Non-pigmented ciliary epithelial cell (primary cell): Measurements from ENCODE around the gene IFNAR1.
"Not testable (repeated sequence)": the region's sequence is repeated elsewhere in the genome, so short reads cannot be mapped to it uniquely, and the experiment has no call there.

ENCODE experiments used
- DNase-seq: peaks from one replicate; pipeline ENCODE4 v3.0.0-alpha.2; 2010; ENCODE audit warnings: low read depth

Gene IFNAR1

DNA sequence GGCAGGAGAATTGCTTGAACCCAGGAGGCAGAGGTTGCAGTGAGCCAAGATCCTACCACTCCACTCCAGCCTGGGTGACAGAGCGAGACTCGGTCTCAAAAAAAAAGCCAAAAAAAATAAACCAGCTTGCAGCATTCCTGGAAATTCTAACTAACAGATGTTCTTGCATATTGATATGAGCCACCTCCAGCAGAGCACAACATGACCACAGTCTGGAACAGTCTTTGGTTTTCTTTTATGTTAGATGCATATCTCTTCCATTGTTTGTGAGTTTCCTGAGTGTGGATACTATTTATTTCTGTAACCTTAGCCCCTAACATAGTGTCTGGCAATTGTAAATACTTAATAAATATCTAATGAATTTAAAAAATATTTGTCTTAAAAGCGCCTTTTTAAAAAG, 23.9 kb downstream of the IFNAR1 start:
- DNase-seq: no peak

DNA sequence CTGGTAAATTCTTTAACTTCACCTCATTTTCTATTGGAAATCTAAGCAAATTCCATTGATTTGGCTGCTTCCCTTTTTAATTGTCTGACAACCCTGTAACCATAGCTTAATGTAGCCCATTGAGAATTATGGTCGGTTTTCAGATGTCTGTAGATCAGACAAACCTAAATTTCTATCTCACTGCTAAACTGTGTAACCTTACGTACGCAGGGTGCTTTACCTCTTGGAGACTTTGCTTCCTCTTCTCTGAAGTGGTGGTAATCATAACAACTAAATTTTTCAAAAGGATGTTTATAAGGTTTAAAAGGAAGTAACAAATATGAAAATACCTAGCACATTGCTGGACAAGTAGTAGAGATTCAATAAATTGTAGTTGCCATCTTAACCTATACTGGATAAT, 25.9 kb downstream of the IFNAR1 start:
- no peak for DNase-seq

DNA sequence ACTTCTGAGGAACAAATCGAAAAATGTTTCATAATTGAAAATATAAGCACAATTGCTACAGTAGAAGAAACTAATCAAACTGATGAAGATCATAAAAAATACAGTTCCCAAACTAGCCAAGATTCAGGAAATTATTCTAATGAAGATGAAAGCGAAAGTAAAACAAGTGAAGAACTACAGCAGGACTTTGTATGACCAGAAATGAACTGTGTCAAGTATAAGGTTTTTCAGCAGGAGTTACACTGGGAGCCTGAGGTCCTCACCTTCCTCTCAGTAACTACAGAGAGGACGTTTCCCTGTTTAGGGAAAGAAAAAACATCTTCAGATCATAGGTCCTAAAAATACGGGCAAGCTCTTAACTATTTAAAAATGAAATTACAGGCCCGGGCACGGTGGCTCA, 30.6 kb downstream of the IFNAR1 start:
- no peak for DNase-seq

DNA sequence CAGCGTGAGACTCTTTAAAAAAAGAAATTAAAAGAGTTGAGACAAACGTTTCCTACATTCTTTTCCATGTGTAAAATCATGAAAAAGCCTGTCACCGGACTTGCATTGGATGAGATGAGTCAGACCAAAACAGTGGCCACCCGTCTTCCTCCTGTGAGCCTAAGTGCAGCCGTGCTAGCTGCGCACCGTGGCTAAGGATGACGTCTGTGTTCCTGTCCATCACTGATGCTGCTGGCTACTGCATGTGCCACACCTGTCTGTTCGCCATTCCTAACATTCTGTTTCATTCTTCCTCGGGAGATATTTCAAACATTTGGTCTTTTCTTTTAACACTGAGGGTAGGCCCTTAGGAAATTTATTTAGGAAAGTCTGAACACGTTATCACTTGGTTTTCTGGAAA, 31.2 kb downstream of the IFNAR1 start:
- no peak for DNase-seq

DNA sequence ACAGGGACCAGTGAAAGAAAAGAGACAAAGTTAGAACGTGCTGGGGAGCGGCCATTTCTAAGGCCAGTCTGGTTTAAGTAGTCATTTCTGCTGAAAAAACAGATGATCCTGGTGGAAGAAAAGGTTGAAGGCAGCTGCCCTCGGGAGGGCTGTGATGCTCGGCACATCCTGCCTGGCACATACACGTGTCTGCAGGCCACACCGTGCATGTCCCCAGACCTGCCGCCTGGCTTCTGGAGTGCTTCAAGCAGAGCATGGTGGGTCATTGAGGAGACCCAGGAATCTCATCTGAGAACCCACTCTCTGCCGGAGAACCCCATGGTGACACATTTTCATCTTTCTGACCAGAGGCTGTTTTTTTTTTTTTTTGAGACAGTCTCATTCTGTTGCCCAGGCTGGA, 32.4 kb downstream of the IFNAR1 start:
- DNase-seq: no peak

DNA sequence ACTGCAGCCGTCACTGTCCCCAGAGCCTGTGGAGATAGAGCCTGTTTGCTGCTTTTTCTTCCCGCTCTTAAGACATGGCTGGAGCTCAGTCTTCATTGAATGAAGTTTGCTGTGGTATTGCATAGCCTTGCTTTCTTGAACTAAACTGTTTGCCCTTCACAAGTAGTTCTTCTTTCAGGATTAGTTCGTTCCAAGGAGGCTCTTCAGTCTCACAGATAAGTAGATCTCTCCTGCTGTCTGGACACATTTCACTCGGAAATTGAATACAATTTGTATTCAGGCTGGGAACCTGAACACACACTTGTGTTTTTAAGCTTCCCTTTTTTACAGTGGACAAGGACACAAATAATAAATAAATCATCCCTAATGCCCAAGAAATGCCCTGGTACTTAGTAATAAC, 34.7 kb downstream of the IFNAR1 start:
- no peak for DNase-seq

DNA sequence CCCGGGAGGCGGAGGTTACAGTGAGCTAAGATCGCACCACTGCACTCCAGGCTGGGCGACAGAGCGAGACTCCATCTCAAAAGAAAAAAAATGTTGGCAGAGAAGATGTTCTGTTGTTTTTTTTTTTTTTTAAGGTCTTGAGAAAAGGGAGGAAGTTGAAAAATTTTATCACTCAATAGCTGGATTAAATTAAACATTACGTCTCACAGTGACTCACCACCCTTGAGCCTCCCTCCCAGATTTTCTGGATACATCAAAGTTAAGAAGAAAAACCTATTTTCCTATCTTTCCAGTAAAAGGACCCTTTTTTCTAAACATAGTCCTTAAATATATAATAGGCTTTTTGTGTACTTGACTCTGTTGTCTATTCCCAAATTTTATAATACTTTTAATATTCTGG, 35.5 kb downstream of the IFNAR1 start:
- no peak for DNase-seq

DNA sequence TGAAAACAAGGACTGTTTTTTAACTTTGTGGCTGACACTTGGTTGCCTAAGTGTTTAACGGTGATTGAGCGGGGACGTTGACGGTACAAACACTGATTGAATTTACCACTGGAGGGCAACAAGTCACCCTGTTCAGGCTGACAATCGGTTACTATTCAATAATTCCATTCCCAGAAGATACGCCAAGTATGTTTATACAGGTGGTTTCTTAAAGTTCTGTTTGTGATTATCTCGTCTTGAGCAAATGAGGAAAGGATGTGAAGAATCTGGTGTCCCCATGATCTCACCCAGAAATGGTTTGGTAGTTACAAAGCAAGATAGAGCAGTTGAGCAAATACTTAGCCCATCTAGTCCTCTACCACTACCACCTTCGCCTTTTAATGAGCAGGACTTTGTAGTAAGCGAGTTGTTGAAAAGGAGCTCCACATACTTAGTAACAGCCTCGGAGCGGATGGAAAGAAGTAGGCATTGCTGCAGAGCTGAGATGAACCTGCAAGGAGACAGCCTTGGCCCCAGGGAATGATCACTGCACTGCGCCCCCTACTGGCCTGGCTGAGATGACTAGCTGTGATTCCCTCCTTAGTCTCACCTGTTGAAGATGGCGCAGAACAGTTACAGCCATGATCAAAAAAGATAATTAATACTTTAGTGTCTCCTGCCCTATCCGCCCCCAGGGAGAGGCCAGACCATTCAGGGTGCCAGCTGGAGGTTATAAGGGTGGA, 36.3 kb downstream of the IFNAR1 start:
- peak; percentile 74 for DNase-seq

DNA sequence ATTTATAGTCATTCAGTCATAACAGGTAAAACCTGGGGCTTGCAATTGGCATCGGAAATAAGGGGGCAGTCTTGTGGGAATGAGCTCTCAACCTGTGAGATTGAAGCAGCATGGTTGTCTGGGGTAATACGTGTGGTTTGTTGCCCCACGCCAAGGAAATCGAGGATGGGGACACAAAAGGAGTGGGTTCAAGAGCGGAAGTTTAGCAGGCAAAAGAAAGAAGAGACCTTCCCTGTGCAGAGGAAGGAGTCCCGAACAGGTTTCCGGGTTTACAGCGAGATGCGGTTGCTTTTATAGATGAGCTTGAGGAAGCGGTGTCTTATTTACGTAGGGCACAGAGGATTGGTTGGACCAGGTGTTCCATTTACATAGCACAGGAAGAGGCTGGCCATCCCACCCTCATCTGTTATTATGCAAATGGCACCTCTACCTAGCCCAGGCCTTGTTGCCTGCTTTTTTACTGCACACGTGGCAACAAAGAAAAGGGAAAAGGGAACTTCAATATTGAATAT, 37.3 kb downstream of the IFNAR1 start:
- DNase-seq: no peak

DNA sequence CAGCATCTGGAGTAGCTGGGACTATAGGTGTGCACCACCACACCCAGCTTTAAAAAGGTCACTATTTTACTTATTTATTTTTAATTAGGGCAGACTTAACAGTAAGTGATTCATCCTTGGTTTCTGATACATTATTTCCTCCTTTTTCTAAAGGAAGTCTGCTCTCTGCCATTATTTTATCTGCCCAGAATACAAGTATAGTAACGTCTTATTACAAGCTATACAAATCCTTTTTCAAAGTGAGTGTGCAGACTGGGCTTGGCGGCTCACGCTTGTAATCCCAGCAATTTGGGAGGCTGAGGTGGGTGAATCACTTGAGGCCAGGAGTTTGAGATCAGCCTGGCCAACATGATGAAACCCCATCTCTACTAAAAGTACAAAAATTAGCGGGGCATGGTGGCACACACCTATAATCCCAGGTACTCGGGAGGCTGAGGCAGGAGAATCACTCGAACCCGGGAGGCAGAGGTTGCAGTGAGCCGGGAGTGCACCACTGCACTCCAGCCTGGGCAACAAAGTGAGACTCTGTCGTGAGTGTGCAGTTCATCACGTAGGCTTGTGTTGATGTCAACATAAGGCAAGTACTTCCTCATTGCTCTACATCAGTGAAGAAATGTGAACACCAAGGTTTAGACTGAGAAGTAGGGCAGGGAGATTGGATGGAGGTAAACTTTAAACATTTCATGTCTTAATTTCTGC, 39.3 kb downstream of the IFNAR1 start:
- DNase-seq: not testable (repeated sequence)

DNA sequence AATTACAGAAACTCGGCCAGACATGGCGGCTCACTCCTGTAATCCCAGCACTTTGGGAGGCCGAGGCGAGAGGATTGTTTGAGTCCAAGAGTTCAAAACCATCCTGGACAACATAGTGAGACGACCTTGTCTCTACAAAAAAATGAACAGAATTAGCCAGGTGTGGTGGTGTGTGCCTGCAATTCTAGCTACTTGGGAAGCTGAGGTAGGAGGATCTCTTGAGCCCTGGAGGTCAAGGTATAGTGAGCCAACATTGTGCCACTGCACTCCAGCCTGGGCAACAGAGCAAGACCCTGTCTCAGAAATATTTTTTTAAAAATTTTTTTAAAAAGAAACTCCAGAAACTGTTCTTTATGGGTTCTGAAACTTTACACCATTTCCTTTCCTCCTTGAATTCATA, 40.1 kb downstream of the IFNAR1 start:
- no peak for DNase-seq

DNA sequence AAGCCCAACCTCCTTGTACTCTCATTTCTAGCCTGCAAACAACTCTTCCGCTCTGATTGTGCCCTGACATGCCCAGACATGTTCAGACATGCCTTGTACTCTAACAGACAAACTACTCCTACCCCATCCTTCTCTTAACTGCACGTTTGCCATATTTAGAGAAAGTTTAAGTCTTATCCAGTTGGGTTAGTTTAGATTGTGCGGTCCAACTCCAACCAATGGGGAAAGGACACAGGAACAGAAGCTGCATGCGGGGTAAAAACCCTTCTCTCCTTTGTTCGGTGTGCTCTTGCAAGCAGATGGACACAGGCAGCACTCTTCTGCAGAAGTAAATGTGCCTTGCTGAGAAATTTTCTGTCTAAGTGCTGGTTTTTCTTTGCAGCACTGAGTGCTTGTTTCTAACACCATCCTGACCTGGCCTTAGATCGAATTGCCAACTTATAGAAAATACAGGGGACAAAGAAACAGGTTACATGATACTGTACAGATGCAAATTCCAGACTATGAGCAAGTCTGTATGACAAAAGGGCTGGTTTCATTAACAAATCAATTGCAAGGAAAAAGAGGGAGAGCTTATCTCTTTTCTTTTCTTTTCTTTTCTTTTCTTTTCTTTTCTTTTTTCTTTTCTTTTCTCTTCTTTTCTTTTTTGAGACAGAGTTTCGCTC, 42.7 kb downstream of the IFNAR1 start:
- DNase-seq: no peak

DNA sequence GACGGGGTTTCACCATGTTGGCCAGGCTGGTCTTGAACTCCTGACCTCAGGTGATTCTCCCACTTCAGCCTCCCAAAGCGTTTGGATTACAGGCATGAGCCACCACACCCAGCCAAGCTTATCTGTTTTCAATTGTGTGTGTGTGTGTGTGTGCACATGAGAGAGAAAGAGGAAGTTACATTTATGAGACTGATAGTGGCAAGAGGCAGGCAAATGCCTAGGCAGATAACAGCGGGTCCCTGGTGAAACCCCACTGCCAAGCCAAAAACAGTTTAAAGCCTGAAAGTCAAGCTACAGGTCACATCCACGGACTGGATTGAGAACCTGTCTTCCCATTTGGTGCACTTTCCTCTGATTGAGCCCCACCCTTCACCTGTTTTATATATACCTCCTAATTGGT, 43.4 kb downstream of the IFNAR1 start:
- DNase-seq: no peak

DNA sequence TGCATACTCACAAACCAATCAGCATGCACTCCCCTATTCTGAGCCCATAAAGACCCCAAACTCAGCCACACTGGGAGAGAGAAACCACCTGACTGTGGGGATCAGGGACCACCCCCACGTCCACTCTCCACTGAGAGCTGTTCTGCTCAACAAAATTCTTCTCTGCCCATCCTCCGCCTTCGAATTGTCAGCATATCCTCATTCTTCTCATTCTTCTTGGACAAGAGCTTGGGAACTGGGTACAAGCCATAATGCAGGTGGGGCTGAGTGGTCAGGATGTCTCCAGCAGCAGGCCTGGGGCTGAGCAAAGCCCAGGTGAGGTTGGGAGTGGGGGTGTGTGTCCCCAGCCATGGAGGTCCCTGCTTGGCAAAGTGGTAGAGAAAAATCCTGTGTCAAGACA, 43.8 kb downstream of the IFNAR1 start:
- DNase-seq: no peak

DNA sequence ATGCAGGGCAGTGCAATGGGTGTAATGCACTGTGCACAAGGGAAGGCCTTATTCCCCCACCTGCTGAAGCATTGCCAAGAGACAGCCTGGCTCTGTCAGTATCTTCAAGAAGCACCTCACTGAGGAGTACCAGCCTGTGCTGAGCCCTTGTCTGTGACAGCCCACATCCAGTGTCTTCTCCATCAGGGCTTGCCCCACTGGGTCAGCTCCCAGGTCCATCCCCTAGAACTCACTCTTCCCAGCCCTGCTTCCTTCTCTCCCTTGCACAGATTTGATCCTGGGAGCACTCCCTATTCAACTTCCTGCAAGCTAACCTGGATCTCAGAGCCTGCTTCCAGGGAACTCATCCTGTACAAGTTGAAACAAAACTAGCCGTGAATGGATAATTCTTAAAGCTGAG, 44.8 kb downstream of the IFNAR1 start:
- DNase-seq: no peak

DNA sequence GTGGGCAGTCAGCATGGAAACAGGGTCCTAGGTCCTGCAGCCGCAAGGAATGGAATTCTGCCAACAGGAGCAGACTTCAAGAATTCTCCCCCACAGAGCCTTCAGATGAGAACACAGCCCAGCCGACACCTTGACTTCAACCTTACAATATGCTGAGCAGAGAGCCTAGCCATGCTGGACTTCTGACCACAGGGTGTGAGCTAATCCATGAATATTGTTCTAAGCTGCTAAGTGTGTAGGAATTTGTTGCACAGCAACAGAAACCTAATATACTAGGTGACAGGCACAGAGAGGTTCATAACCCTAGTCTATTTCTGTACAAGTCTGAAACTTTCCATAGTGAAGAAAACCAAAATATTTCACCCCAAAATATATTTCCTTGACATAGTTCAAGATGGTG, 45.5 kb downstream of the IFNAR1 start:
- no peak for DNase-seq

DNA sequence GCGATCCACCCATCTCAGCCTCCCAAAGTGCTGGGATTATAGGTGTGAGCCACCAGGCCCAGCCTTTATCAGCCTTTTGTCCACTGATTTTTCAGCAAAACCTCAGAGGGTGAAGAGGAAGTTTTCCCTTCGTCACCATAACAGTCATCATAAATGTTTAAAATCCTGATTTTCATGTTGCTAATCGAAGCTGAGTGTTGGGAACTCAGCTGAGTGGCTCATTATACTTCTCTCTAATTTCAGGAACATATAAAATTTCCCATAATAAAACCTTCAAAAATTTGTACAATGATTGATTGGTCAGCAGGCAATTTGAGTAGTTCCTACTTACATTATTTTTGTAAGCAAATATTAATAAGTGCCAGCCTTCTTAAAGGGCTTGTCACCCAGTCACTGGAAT, 46.6 kb downstream of the IFNAR1 start:
- no peak for DNase-seq

DNA sequence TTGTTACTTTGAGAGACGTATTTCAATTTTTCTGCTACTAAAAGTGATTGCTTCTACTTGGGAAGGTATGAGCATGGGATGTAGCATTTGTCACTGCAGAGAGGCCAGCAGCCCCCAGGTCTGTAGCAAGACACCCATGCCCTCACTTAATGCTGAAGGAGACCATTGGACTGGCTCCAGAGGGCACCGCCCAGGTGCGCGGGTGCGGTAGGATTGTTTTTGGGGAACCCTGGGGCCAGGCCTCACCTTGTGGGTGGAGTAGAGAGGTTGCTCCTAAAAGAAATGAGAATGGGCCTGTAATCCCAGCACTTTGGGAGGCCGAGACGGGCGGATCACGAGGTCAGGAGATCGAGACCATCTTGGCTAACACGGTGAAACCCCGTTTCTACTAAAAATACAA, 47.8 kb downstream of the IFNAR1 start:
- DNase-seq: no peak

DNA sequence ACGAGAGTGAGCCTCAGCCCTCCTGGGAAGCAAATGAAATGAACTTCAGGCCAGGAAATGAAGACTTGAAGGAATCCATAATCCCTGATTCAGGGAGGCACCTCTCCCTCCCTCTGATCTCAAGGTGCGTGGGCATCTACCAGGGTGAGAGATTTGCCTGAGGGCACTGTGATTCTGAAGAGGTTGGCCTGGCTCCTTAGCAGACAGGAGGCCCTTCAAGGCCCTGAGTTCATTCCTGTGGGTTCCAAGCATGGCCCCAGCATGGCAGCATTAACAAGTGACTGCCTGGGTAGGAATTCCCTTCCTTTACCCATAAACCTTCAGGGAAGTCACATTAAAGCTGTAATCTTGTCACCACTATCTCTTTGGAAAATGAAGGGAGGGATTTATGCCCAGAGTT, 48.7 kb downstream of the IFNAR1 start:
- DNase-seq: no peak

DNA sequence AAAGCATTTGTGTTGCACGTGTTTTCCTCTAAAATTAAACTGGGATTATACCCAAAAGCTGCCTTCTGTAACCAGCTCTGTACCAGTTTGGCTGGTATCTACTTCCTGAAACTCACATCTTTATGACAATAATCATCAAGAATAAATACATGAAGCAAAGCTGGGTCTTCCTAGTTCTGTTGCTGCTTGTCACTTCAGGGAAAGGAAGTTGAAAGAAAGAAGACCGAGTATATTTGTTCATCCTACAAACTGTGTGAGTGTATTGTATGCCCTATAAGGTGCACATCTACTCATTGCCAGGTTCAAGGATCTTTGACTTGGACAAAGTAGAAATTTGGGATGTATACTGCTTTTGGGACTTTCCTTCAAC, 49.3 kb downstream of the IFNAR1 start:
- DNase-seq: no peak

DNA sequence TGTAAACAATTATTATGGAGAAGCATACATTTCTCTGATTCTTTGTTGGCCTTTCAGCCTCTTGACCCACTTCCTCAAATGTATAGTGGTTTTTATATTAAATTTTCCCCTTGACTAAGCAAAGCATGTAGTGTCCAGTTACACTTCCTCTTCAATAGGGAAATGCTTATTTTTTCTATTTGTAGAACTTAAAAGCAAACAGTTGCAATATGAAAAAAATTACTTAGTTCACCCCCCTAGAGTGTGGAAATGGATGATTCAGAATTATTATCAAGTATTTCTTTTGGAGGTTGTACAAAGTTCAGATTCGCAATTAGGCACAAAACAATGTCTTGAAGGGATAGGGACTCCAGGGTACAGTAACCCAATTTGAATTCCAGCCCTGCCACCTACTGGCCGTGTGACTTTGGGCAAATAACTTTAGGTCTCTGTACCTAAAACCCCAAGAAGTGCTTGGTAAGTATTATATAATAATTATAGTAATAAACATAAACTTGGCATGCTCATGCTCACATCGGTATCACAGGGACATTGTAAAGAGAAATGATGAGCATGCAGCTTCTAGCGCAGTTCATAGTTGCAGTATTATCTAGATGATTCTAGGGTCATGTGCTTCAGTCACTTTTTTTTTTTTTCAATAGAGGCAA, 49.8 kb downstream of the IFNAR1 start:
- DNase-seq: peak; percentile 34

DNA sequence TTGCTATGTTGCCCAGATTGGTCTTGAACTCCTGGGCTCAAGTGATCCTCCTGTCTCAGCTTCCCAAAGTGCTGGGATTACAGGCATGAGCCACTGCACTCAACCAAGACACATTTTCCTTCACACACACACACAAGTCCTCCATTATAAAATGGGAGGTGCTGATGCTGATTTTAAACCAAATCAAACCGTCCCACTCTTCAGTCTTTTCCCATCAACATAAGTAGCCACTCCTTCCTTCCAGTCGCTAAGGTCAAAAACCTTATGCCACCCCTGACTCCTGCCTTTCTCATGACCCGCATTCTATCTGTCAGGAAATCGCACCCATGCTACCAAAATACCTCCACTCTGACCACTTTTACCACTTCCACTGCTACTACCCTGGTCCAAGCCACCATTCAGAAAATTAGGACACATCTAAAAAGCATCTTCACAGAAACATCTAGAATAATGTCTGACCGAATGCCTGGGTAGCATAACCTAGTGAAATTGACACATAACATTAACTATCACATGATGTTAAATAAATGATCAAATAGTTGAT, 50.4 kb downstream of the IFNAR1 start:
- no peak for DNase-seq
